Natural killer cell treated with Interleukin-12 subunit alpha and Interleukin-12 subunit beta and Interleukin-15 and Interleukin-18, amount 100 ng/mL, for 72 hours (primary cell): ENCODE measurements around the gene RIOK2. TPM values are rescaled to one million over a fixed set of nuclear protein-coding genes. Genes with fewer than 3 reads are reported as not detected.
"Not testable (repeated sequence)": the region's sequence is repeated elsewhere in the genome, so short reads cannot be mapped to it uniquely, and the experiment has no call there.

Experiments used
- ATAC-seq, 2 donors: fragments of 150-1000 bp; cut with Tn5 transposase in 1 of 2; sonication (Bioruptor Pico), chemical (Tn5 transposase) in 1 of 2; 2 replicates each; pipeline ENCODE4 v1.10.0; 2021
- DNase-seq: peaks from one replicate; pipeline ENCODE4 v3.0.0; 2022; ENCODE audit warnings: low spot score
- H3K27ac Mint-ChIP-seq, 2 donors: 1 replicate in 1 of 2; 2 replicates in 1 of 2; pipeline ENCODE4 v1.8.0; 2022; ENCODE audit warnings: mixed read lengths in 2 of 2, mild to moderate bottlenecking in 1 of 2, moderate library complexity in 1 of 2
- H3K27me3 Mint-ChIP-seq, 2 donors: 1 replicate in 1 of 2; 2 replicates in 1 of 2; pipeline ENCODE4 v1.8.0; 2022; ENCODE audit warnings: mixed read lengths in 2 of 2
- H3K36me3 Mint-ChIP-seq: one replicate; pipeline ENCODE4 v1.8.0; 2022; ENCODE audit warnings: mixed read lengths
- H3K4me1 Mint-ChIP-seq, 2 donors: 1 replicate in 1 of 2; 2 replicates in 1 of 2; pipeline ENCODE4 v1.8.0; 2022; ENCODE audit warnings: low read depth in 2 of 2, mixed read lengths in 2 of 2, mild to moderate bottlenecking in 1 of 2
- H3K4me3 Mint-ChIP-seq: one replicate; pipeline ENCODE4 v1.8.0; 2022; ENCODE audit warnings: mixed read lengths
- H3K9me3 Mint-ChIP-seq: 2 replicates; pipeline ENCODE4 v1.8.0; 2022; ENCODE audit warnings: mixed read lengths
- total RNA-seq, 2 donors: library from RNA; stranded (reverse); gene quantifications; one replicate each; pipeline ENCODE4 v1.2.3, GENCODE V29; 2022

RIOK2 gene
- total RNA-seq, 2 donors from 2014 or later: 29.7 to 46.2 TPM

GRCh38 chr5:97157689-97158088 lies 25.4 kb downstream of the RIOK2 start:
- Mint-ChIP-seq H3K4me3 (no peak overlapping the region), H3K27ac (no peak overlapping the region), H3K9me3 (peaks cover 9% of the 10 kb centered on the region), H3K27me3 (peaks cover 9 to 16% of the 10 kb centered on the region in 2 donors), H3K36me3 (peaks cover 30% of the 10 kb centered on the region), H3K4me1 (no peaks in the 10 kb centered on the region)
- DNase-seq (no peak), ATAC-seq (no peak)

- H3K27me3 Mint-ChIP-seq: peaks cover 0 to 8% of the 10 kb centered on the region in 2 donors
- ATAC-seq (no peak), DNase-seq (no peak)
- H3K9me3 Mint-ChIP-seq: no peaks in the 10 kb centered on the region
- no peaks in the 10 kb centered on the region for H3K4me1 Mint-ChIP-seq
- no peaks in the 10 kb centered on the region for H3K36me3 Mint-ChIP-seq
- H3K27ac Mint-ChIP-seq: no peak overlapping the region
- H3K4me3 Mint-ChIP-seq: no peak overlapping the region
Observed at GRCh38 chr5:97151370-97151769, 31.7 kb downstream of the RIOK2 start.

GRCh38 chr5:97150401-97150800 lies 32.6 kb downstream of the RIOK2 start:
- DNase-seq (no peak), ATAC-seq (no peak)
- Mint-ChIP-seq H3K9me3 (no peaks in the 10 kb centered on the region), H3K27ac (no peak overlapping the region), H3K36me3 (no peaks in the 10 kb centered on the region), H3K27me3 (peaks cover 0 to 2% of the 10 kb centered on the region in 2 donors), H3K4me1 (no peaks in the 10 kb centered on the region), H3K4me3 (no peak overlapping the region)

GRCh38 chr5:97149709-97150108 lies 33.3 kb downstream of the RIOK2 start:
- DNase-seq (no peak), ATAC-seq (no peak)
- Mint-ChIP-seq H3K27ac (no peak overlapping the region), H3K27me3 (no peaks in the 10 kb centered on the region), H3K4me1 (no peaks in the 10 kb centered on the region), H3K4me3 (no peak overlapping the region), H3K36me3 (no peaks in the 10 kb centered on the region), H3K9me3 (no peaks in the 10 kb centered on the region)

GRCh38 chr5:97148288-97148687 lies 34.8 kb downstream of the RIOK2 start:
- H3K27me3 Mint-ChIP-seq: no peaks in the 10 kb centered on the region
- DNase-seq (no peak), ATAC-seq (no peak)
- H3K4me1 Mint-ChIP-seq: no peaks in the 10 kb centered on the region
- no peak overlapping the region for H3K4me3 Mint-ChIP-seq
- H3K9me3 Mint-ChIP-seq: no peaks in the 10 kb centered on the region
- no peaks in the 10 kb centered on the region for H3K36me3 Mint-ChIP-seq
- no peak overlapping the region for H3K27ac Mint-ChIP-seq

GRCh38 chr5:97143704-97144103 lies 39.3 kb downstream of the RIOK2 start:
- no peak overlapping the region for H3K27ac Mint-ChIP-seq
- no peak for DNase-seq
- H3K9me3 Mint-ChIP-seq: no peaks in the 10 kb centered on the region
- no peak for ATAC-seq
- H3K4me1 Mint-ChIP-seq: no peaks in the 10 kb centered on the region
- H3K27me3 Mint-ChIP-seq: peaks cover 12 to 13% of the 10 kb centered on the region in 2 donors
- H3K4me3 Mint-ChIP-seq: no peak overlapping the region
- no peaks in the 10 kb centered on the region for H3K36me3 Mint-ChIP-seq

GRCh38 chr5:97142521-97143254 lies 40.4 kb downstream of the RIOK2 start, which contains the start of gene LIX1:
LIX1 (minus strand) TSS chr5:97142611; CDS start chr5:97142576, 35 bp downstream.
- Mint-ChIP-seq H3K4me3 (no peak within 1 kb of the TSS), H3K36me3 (no peaks in the 10 kb centered on the region), H3K9me3 (no peaks in the 10 kb centered on the region), H3K4me1 (no peaks in the 10 kb centered on the region), H3K27me3 (peaks cover 15 to 17% of the 10 kb centered on the region in 2 donors), H3K27ac (no peak within 1 kb of the TSS)
- DNase-seq (no peak), ATAC-seq (peak in 1 of 2 donors; percentile 54)

- Mint-ChIP-seq H3K9me3 (no peaks in the 10 kb centered on the region), H3K4me3 (no peak overlapping the region), H3K27me3 (peaks cover 15 to 17% of the 10 kb centered on the region in 2 donors), H3K36me3 (no peaks in the 10 kb centered on the region), H3K27ac (no peak overlapping the region), H3K4me1 (no peaks in the 10 kb centered on the region)
- DNase-seq (no peak), ATAC-seq (no peak)
Observed at GRCh38 chr5:97141539-97141938, 41.5 kb downstream of the RIOK2 start.

- DNase-seq (no peak), ATAC-seq (no peak)
- H3K27me3 Mint-ChIP-seq: peaks cover 16 to 17% of the 10 kb centered on the region in 2 donors
- H3K9me3 Mint-ChIP-seq: no peaks in the 10 kb centered on the region
- H3K27ac Mint-ChIP-seq: no peak overlapping the region
- peaks cover under 1 to 4% of the 10 kb centered on the region in 2 donors for H3K4me1 Mint-ChIP-seq
- H3K4me3 Mint-ChIP-seq: no peak overlapping the region
- no peaks in the 10 kb centered on the region for H3K36me3 Mint-ChIP-seq
Observed at GRCh38 chr5:97141031-97141430, 42.0 kb downstream of the RIOK2 start.

GRCh38 chr5:97140250-97140649 lies 42.8 kb downstream of the RIOK2 start:
- H3K9me3 Mint-ChIP-seq, H3K36me3 Mint-ChIP-seq, H3K4me1 Mint-ChIP-seq, DNase-seq, ATAC-seq, H3K4me3 Mint-ChIP-seq: not testable (repeated sequence)
- Mint-ChIP-seq H3K27ac (peak overlapping the region in 1 of 2 donors; percentile 56), H3K27me3 (peaks cover 17 to 18% of the 10 kb centered on the region in 2 donors)

GRCh38 chr5:97136475-97136874 lies 46.6 kb downstream of the RIOK2 start:
- no peaks in the 10 kb centered on the region for H3K9me3 Mint-ChIP-seq
- peak overlapping the region; percentile 62 for H3K4me3 Mint-ChIP-seq
- peaks cover 20 to 25% of the 10 kb centered on the region in 2 donors for H3K27me3 Mint-ChIP-seq
- ATAC-seq (no peak), DNase-seq (no peak)
- peaks cover 5 to 22% of the 10 kb centered on the region in 2 donors for H3K4me1 Mint-ChIP-seq
- peak overlapping the region in 1 of 2 donors; percentile 51 for H3K27ac Mint-ChIP-seq
- no peaks in the 10 kb centered on the region for H3K36me3 Mint-ChIP-seq

- Mint-ChIP-seq H3K36me3 (no peaks in the 10 kb centered on the region), H3K27me3 (peaks cover 24 to 30% of the 10 kb centered on the region in 2 donors), H3K27ac (peak overlapping the region in 1 of 2 donors; percentile 51), H3K4me3 (peak overlapping the region; percentile 62), H3K4me1 (peaks cover 5 to 22% of the 10 kb centered on the region in 2 donors), H3K9me3 (no peaks in the 10 kb centered on the region)
- ATAC-seq (peak; percentile 66 to 96), DNase-seq (no peak)
Observed at GRCh38 chr5:97135868-97136267, 47.2 kb downstream of the RIOK2 start.

GRCh38 chr5:97134634-97135033 lies 48.4 kb downstream of the RIOK2 start:
- Mint-ChIP-seq H3K4me3 (no peak overlapping the region), H3K27ac (no peak overlapping the region), H3K27me3 (peaks cover 17 to 27% of the 10 kb centered on the region in 2 donors), H3K4me1 (peaks cover 5 to 22% of the 10 kb centered on the region in 2 donors), H3K9me3 (no peaks in the 10 kb centered on the region), H3K36me3 (no peaks in the 10 kb centered on the region)
- ATAC-seq (no peak), DNase-seq (no peak)

- Mint-ChIP-seq H3K27ac (no peak overlapping the region), H3K9me3 (no peaks in the 10 kb centered on the region), H3K4me3 (no peak overlapping the region), H3K27me3 (peaks cover 20 to 25% of the 10 kb centered on the region in 2 donors), H3K4me1 (peaks cover 5 to 22% of the 10 kb centered on the region in 2 donors), H3K36me3 (no peaks in the 10 kb centered on the region)
- ATAC-seq: no peak
- DNase-seq: no peak
Observed at GRCh38 chr5:97133101-97133500, 49.9 kb downstream of the RIOK2 start.
